Transverse colon (tissue), 4 donors: ENCODE data around the gene RFPL3. TPM values are rescaled to one million over a fixed set of nuclear protein-coding genes. Genes with fewer than 3 reads are reported as not detected.

ENCODE experiments used
- DNase-seq: peaks from one replicate; pipeline ENCODE4 v3.0.0-alpha.2; 2019
- H3K27ac ChIP-seq, 4 donors: fragments of 200-600 bp; sonication (generic); 2 replicates each; pipeline ENCODE4 v1.5.1; 2016 to 2018; ENCODE audit warnings: inconsistent platforms in 4 of 4
- H3K27me3 ChIP-seq: fragments of 200-600 bp; sonication (generic); 2 replicates; pipeline ENCODE4 v1.5.1; 2017; ENCODE audit warnings: inconsistent platforms
- H3K36me3 ChIP-seq, 4 donors: fragments of 200-600 bp; sonication (generic); 2 replicates each; pipeline ENCODE4 v1.5.1; 2017 to 2019; ENCODE audit warnings: inconsistent platforms in 4 of 4
- H3K4me1 ChIP-seq, 4 donors: fragments of 200-600 bp; sonication (generic); 2 replicates each; pipeline ENCODE4 v1.5.1; 2017 to 2020; ENCODE audit warnings: inconsistent platforms in 4 of 4
- H3K4me3 ChIP-seq, 4 donors: fragments of 200-600 bp; sonication (generic); 1 replicate in 1 of 4; 2 replicates in 3 of 4; pipeline versions ENCODE4 v1.5.1 to v1.6.1; 2017 to 2019; ENCODE audit warnings: inconsistent platforms in 4 of 4
- H3K9me3 ChIP-seq, 2 donors: fragments of 200-600 bp; sonication (generic); 2 replicates each; pipeline ENCODE4 v1.5.1; 2017 to 2019; ENCODE audit warnings: inconsistent platforms in 2 of 2
- EP300 ChIP-seq: sonication (generic); formaldehyde crosslinking; IDR thresholded peaks from one replicate; pipeline ENCODE4 v1.6.1; 2017; ENCODE audit warnings: antibody characterized with exemption, low read depth
- POLR2A ChIP-seq: fragments of 450-650 bp; IDR thresholded peaks from one replicate; pipeline ENCODE4 v1.6.1; 2016; ENCODE audit warnings: antibody characterized with exemption, mild to moderate bottlenecking, moderate library complexity
- POLR2AphosphoS5 ChIP-seq, 3 donors: sonication (generic); formaldehyde crosslinking; IDR thresholded peaks; one replicate each; pipeline ENCODE4 v1.6.1; 2016; ENCODE audit warnings: antibody characterized with exemption in 3 of 3
- WGBS, 2 donors: methylation state at CpG; one replicate each; pipeline ENCODE4 v1.1.5; 2018; ENCODE audit warnings: low coverage in 1 of 2; 5-methylcytosine and 5-hydroxymethylcytosine counted together
- in situ Hi-C, 4 donors: fragments of 200-750 bp; cut with MboI; loops; one replicate each; pipeline versions ENCODE4 v1.15.0 to v1.15.1; 2017; ENCODE audit warnings: low sequenced_read_pairs in 3 of 4, low pct_ligation_motif_present in 1 of 4, low pct_unique_long_range_greater_than_20kb in 1 of 4
- intact Hi-C: fragments of 100-400 bp; cut with DNase I; formaldehyde crosslinking; loops from one replicate; pipeline ENCODE4 v1.15.1; 2023; ENCODE audit warnings: low total_unique reads
- total RNA-seq, 4 donors: library from RNA; depleted of rRNA; stranded (reverse); fragments of >200 nt; gene quantifications; one replicate each; pipeline ENCODE4 v1.1.0, GENCODE V29; 2016
- TF ChIP-seq, protein P1 (sequence below), 5 experiments: fragments of 200-600 bp in 3 of 5; fragments of 450-650 bp in 2 of 5; sonication (generic) in 3 of 5; IDR thresholded peaks; 1 replicate in 2 of 5; 2 replicates in 3 of 5; pipeline ENCODE4 v1.5.1; 2016 to 2017; ENCODE audit warnings: antibody characterized with exemption in 5 of 5, inconsistent platforms in 3 of 5, mild to moderate bottlenecking in 2 of 5, moderate library complexity in 1 of 5

Gene RFPL3
- total RNA-seq, 4 donors from 2014 or later = not detected

DNA sequence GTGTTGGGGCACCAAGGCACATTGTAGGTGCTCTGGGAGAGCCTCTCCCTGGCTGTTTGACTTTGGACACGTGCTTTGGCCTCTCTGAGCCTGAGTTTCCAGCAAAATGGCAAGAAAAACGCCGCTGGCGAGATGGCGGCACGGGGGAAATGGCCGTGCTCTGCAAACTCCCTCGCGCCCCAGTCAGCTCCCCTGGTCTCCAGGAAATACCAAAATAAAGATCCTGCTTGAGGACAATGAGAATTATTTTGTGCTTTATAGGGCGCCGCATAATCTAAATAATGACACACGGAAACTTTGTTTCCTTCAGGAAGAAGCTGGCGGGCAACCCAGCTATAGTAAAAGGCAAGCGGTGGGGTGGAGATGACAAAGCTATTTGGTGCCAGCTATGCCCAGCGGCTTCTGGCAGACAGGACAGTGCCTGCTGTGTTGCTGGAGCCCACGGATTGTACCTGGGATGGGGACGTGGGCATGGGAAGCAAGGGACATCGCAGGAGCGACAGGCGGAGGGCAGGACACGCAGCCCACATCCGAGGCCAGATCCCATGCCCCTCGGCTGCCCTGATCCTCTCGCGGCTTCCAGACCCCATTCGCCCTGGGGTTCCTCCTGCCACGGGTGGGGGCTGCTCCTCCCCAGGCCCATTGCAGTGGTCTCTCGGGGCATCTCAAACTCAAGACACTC lies 26.3 kb upstream of the RFPL3 start:
- TF ChIP-seq POLR2A (no peak), EP300 (no peak), POLR2AphosphoS5 (IDR thresholded peaks at IDR 0.05) (no peak)
- TF ChIP-seq, protein P1, sequence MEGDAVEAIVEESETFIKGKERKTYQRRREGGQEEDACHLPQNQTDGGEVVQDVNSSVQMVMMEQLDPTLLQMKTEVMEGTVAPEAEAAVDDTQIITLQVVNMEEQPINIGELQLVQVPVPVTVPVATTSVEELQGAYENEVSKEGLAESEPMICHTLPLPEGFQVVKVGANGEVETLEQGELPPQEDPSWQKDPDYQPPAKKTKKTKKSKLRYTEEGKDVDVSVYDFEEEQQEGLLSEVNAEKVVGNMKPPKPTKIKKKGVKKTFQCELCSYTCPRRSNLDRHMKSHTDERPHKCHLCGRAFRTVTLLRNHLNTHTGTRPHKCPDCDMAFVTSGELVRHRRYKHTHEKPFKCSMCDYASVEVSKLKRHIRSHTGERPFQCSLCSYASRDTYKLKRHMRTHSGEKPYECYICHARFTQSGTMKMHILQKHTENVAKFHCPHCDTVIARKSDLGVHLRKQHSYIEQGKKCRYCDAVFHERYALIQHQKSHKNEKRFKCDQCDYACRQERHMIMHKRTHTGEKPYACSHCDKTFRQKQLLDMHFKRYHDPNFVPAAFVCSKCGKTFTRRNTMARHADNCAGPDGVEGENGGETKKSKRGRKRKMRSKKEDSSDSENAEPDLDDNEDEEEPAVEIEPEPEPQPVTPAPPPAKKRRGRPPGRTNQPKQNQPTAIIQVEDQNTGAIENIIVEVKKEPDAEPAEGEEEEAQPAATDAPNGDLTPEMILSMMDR (IDR thresholded peaks at IDR 0.05) = no peak
- in situ Hi-C loops = no loop called here
- H3K4me3 ChIP-seq = no peak overlapping the region
- DNase-seq = no peak
- H3K36me3 ChIP-seq = no peaks in the 10 kb centered on the region
- no peaks in the 10 kb centered on the region for H3K9me3 ChIP-seq
- H3K4me1 ChIP-seq = no peaks in the 10 kb centered on the region
- H3K27me3 ChIP-seq = no peaks in the 10 kb centered on the region
- WGBS, 2 donors = 78% methylated on average over 28 of the region's 28 CpGs; no CpG with 5 or more reads in 1 of the 2 donors
- H3K27ac ChIP-seq = no peak overlapping the region
- intact Hi-C loops = no loop called here

DNA sequence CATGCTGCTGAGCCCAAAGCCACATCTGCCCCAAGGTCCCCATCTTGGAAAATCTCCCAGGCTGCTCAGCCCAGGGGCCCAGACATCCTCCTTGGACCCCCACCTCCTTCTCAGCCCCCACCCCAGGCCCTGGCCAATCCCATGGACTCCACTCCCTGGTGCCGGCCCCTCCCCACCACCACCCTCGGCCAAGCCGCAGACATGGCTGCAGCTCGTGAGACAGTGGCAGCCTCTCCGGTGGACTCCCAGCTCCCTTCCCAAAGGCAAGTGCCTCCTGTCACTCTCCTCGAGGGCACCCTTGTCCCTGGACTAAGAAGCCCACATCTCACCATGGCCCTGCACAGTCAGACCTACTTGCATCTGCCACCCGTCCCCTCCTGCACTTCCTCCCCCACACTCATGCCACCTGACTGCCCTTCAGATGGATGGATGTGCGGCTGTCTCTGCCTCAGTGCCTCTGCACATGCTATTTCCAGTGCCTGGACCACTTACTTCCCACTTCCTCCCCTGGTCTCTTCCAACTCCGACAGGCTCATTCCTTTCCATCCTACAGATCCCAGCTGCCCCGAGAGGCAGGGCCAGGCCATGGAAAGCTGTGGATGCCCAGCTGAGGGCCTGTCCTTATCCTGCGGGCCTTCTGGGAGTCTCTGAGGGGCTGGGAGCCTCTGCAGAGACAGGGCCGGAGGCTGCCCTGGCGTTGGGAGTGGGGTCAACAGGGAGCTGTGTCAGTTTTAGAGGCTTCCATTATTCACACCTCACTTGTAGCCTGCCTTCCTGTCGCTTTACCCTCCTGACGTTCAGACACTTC lies 25.5 kb upstream of the RFPL3 start:
- Histone ChIP-seq H3K27me3 (no peaks in the 10 kb centered on the region), H3K36me3 (no peaks in the 10 kb centered on the region), H3K4me1 (no peaks in the 10 kb centered on the region), H3K27ac (no peak overlapping the region), H3K9me3 (no peaks in the 10 kb centered on the region), H3K4me3 (no peak overlapping the region)
- in situ Hi-C loops = no loop called here
- TF ChIP-seq, protein P1 (IDR thresholded peaks at IDR 0.05) = no peak
- TF ChIP-seq POLR2A = no peak
- no peak for TF ChIP-seq POLR2AphosphoS5 (IDR thresholded peaks at IDR 0.05)
- WGBS, 2 donors = 70 to 71% methylated on average over 9 to 15 of the region's 15 CpGs
- DNase-seq = peak; percentile 2
- intact Hi-C loops = no loop called here

DNA sequence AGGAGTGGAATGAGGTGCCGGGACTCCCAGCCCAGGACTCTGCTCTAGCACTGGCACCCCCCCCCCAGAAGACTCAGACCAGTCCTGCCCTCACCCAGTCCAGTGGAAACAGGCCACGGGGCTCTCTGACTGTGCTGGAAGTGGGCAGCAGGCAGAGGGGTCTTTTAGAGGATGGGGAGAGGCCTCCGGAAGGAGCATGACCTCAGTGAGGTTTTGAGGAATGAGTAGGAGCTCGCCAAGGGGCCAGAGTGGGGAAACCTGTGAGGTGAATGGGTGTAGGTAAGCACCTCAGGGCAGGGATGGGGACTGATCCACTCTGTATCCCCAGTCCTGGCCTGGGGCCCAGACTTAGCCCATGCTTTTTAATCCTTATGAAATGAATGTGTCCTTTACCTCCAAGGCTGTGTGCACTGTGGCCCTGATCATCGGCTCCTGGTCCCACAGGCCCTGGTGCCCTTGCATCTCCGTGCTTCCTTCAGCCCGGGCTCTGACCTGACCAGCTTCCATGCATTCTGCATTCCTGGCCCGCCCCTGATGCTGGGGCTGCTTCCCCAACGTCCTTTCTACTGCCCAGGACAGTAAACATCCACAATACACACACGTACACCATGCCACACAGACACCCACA lies 24.4 kb upstream of the RFPL3 start:
- no peak for DNase-seq
- intact Hi-C loops = no loop called here

More for the DNA sequence above, 24.4 kb upstream of the RFPL3 start:
- Histone ChIP-seq H3K4me1 (no peaks in the 10 kb centered on the region), H3K27me3 (no peaks in the 10 kb centered on the region), H3K9me3 (no peaks in the 10 kb centered on the region), H3K27ac (no peak overlapping the region), H3K36me3 (no peaks in the 10 kb centered on the region), H3K4me3 (no peak overlapping the region)
- in situ Hi-C loops = no loop called here
- TF ChIP-seq, protein P1 (IDR thresholded peaks at IDR 0.05) = no peak
- no peak for TF ChIP-seq EP300
- TF ChIP-seq POLR2A = no peak
- TF ChIP-seq POLR2AphosphoS5 (IDR thresholded peaks at IDR 0.05) = no peak
- WGBS, 2 donors = 55 to 75% methylated on average over 4 to 10 of the region's 10 CpGs
